ENCODE data around the gene RHOXF2. TPM values are rescaled to one million over a fixed set of nuclear protein-coding genes. Genes with fewer than 3 reads are reported as not detected.
"Not testable (repeated sequence)": the region's sequence is repeated elsewhere in the genome, so short reads cannot be mapped to it uniquely, and the experiment has no call there.

Gene RHOXF2
- not detected for total RNA-seq
- not detected for total RNA-seq (2013)

- H3K27me3 Mint-ChIP-seq (ENCODE audit: low read depth in 2 of 2); H3K9me3 Mint-ChIP-seq; H3K27ac ChIP-seq (ENCODE audit: low read length); H3K4me3 Mint-ChIP-seq; DNase-seq; H3K4me3 ChIP-seq (ENCODE audit: low read length); H3K27me3 ChIP-seq (ENCODE audit: control insufficient read depth, insufficient read depth, low read length); H3K36me3 ChIP-seq (ENCODE audit: control insufficient read depth, insufficient read depth, low read length); H3K4me1 Mint-ChIP-seq; H3K27ac Mint-ChIP-seq; intact Hi-C loops (cut with micrococcal nuclease); H3K9me3 ChIP-seq (ENCODE audit: control insufficient read depth, insufficient read depth, low read length); H3K4me1 ChIP-seq (ENCODE audit: control insufficient read depth, insufficient read depth, low read length); ATAC-seq; H3K36me3 Mint-ChIP-seq: not testable (repeated sequence)
- WGBS (ENCODE audit: insufficient coverage) = no CpG with 5 or more reads among the region's 15 CpGs
These were observed at the start of gene RHOXF2 for GRCh38 chrX:120158313-120158712. Gene RHOXF2 (plus strand): TSS chrX:120158613. CDS start chrX:120158751, 138 bp downstream.

- Mint-ChIP-seq H3K9me3 (no peaks in the 10 kb centered on the region), H3K4me1 (no peaks in the 10 kb centered on the region), H3K36me3 (no peaks in the 10 kb centered on the region), H3K27ac (no peak overlapping the region), H3K4me3 (no peak overlapping the region), H3K27me3 (ENCODE audit: low read depth in 2 of 2) (peaks cover 0 to 11% of the 10 kb centered on the region in 2 donors)
- no peak for DNase-seq
- no CpG with 5 or more reads among the region's 1 CpG for WGBS (ENCODE audit: insufficient coverage)
- H3K4me1 ChIP-seq (ENCODE audit: control insufficient read depth, insufficient read depth, low read length) = no peaks in the 10 kb centered on the region
- TF ChIP-seq, protein P1, sequence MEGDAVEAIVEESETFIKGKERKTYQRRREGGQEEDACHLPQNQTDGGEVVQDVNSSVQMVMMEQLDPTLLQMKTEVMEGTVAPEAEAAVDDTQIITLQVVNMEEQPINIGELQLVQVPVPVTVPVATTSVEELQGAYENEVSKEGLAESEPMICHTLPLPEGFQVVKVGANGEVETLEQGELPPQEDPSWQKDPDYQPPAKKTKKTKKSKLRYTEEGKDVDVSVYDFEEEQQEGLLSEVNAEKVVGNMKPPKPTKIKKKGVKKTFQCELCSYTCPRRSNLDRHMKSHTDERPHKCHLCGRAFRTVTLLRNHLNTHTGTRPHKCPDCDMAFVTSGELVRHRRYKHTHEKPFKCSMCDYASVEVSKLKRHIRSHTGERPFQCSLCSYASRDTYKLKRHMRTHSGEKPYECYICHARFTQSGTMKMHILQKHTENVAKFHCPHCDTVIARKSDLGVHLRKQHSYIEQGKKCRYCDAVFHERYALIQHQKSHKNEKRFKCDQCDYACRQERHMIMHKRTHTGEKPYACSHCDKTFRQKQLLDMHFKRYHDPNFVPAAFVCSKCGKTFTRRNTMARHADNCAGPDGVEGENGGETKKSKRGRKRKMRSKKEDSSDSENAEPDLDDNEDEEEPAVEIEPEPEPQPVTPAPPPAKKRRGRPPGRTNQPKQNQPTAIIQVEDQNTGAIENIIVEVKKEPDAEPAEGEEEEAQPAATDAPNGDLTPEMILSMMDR (IDR thresholded peaks at IDR 0.05) = no peak
- no peak for ATAC-seq
- H3K27ac ChIP-seq (ENCODE audit: low read length) = no peak overlapping the region
- H3K4me3 ChIP-seq (ENCODE audit: low read length) = no peak overlapping the region
- intact Hi-C loops (cut with micrococcal nuclease) = no loop called here
- no peaks in the 10 kb centered on the region for H3K36me3 ChIP-seq (ENCODE audit: control insufficient read depth, insufficient read depth, low read length)
- H3K27me3 ChIP-seq (ENCODE audit: control insufficient read depth, insufficient read depth, low read length) = no peaks in the 10 kb centered on the region
- H3K9me3 ChIP-seq (ENCODE audit: control insufficient read depth, insufficient read depth, low read length) = no peaks in the 10 kb centered on the region
These were observed 49.0 kb upstream of the RHOXF2 start for GRCh38 chrX:120109378-120109777.

DNA sequence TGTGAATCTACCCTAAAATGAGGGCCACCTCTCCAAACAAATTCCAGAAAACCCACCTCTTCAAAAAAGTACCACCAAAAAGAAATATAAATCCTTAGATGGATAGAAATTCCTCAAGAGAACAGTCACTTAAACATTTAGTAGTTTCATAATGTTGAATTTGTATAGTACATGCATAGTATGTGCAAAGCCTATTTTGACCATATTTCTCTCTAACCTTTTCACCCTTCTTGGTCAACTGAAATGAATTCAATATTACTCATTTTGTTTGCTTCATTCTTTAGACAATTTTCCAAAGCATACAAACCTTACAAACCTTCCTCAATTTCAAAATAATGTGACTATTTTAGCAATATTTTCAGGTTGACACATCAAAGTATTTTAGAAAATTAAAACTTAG lies 46.8 kb upstream of the RHOXF2 start:
- no peak for DNase-seq
- H3K9me3 Mint-ChIP-seq = no peaks in the 10 kb centered on the region
- no peaks in the 10 kb centered on the region for H3K4me1 ChIP-seq (ENCODE audit: control insufficient read depth, insufficient read depth, low read length)
- no peaks in the 10 kb centered on the region for H3K27me3 ChIP-seq (ENCODE audit: control insufficient read depth, insufficient read depth, low read length)
- no peak overlapping the region for H3K27ac ChIP-seq (ENCODE audit: low read length)
- H3K27ac Mint-ChIP-seq = no peak overlapping the region
- no peak overlapping the region for H3K4me3 ChIP-seq (ENCODE audit: low read length)
- H3K36me3 ChIP-seq (ENCODE audit: control insufficient read depth, insufficient read depth, low read length) = no peaks in the 10 kb centered on the region
- H3K27me3 Mint-ChIP-seq (ENCODE audit: low read depth in 2 of 2) = peaks cover 0 to 6% of the 10 kb centered on the region in 2 donors
- H3K4me1 Mint-ChIP-seq = no peaks in the 10 kb centered on the region
- no peaks in the 10 kb centered on the region for H3K36me3 Mint-ChIP-seq
- TF ChIP-seq, protein P1 (IDR thresholded peaks at IDR 0.05) = no peak
- H3K4me3 Mint-ChIP-seq = no peak overlapping the region
- no peaks in the 10 kb centered on the region for H3K9me3 ChIP-seq (ENCODE audit: control insufficient read depth, insufficient read depth, low read length)
- no peak for ATAC-seq
- intact Hi-C loops (cut with micrococcal nuclease) = no loop called here

- Mint-ChIP-seq H3K4me3 (no peak within 1 kb of the TSS), H3K36me3 (no peaks in the 10 kb centered on the region), H3K27ac (no peak within 1 kb of the TSS), H3K4me1 (no peaks in the 10 kb centered on the region), H3K27me3 (ENCODE audit: low read depth in 2 of 2) (no peaks in the 10 kb centered on the region), H3K9me3 (no peaks in the 10 kb centered on the region)
- H3K36me3 ChIP-seq (ENCODE audit: control insufficient read depth, insufficient read depth, low read length) = no peaks in the 10 kb centered on the region
- intact Hi-C loops (cut with micrococcal nuclease) = no loop called here
- no peak for ATAC-seq
- no peaks in the 10 kb centered on the region for H3K4me1 ChIP-seq (ENCODE audit: control insufficient read depth, insufficient read depth, low read length)
- WGBS (ENCODE audit: insufficient coverage) = 97% methylated on average over 35 of the region's 35 CpGs
- DNase-seq = no peak
- no peaks in the 10 kb centered on the region for H3K27me3 ChIP-seq (ENCODE audit: control insufficient read depth, insufficient read depth, low read length)
- TF ChIP-seq, protein P1 (IDR thresholded peaks at IDR 0.05) = no peak
- no peak within 1 kb of the TSS for H3K27ac ChIP-seq (ENCODE audit: low read length)
- H3K4me3 ChIP-seq (ENCODE audit: low read length) = no peak within 1 kb of the TSS
- H3K9me3 ChIP-seq (ENCODE audit: control insufficient read depth, insufficient read depth, low read length) = no peaks in the 10 kb centered on the region
These were observed 42.9 kb upstream of the RHOXF2 start, which contains the start of gene RHOXF1 for GRCh38 chrX:120115438-120115963. Gene RHOXF1 (minus strand): TSS chrX:120115913. CDS start chrX:120115862, 51 bp downstream.

Data from natural killer cell (primary cell).